Measurements from ENCODE around the gene ERICH6B.

ERICH6B gene

DNA sequence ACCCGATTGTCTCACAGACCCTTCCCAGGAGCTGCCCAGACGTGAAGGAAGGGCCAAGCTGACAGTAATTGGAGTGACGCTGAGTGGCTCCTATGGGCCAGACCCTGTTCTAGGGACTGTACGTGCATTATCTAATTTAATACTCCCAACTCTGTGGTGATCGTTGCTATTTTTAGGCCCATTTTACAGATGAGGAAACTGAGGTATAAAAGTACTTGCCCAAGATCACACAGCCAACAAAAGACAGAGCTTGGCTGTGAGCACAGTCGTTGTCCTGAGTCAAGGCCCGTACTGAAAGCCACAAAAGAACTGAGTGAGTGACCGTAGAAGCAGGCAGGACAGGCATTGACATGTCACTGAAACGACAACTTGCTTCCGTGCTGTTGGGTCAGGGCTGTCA, 74.7 kb downstream of the ERICH6B start:
- DNase-seq = no peak

DNA sequence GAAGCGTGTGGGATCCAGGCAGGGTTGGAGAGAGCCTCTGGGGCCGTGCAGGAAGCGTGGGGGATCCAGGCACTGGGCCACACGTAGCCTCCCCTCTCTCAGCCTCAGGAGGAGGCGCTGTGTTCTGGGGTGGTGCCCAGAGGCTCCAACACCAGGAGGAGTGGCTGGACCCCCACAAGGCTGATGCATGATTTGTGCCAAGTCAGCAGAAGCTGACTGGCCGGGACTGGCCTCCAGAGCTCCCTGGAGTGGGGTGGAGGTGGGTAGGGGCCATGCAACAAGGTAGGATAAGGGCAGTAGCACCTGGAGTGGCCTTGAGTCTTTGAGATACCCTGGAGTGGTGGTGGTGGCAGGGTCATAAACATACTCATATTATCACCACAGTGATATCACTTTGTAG, 75.3 kb downstream of the ERICH6B start:
- DNase-seq = no peak

- DNase-seq = no peak
Observed at GRCh38 chr13:45538382-45538781, 77.2 kb downstream of the ERICH6B start.

DNA sequence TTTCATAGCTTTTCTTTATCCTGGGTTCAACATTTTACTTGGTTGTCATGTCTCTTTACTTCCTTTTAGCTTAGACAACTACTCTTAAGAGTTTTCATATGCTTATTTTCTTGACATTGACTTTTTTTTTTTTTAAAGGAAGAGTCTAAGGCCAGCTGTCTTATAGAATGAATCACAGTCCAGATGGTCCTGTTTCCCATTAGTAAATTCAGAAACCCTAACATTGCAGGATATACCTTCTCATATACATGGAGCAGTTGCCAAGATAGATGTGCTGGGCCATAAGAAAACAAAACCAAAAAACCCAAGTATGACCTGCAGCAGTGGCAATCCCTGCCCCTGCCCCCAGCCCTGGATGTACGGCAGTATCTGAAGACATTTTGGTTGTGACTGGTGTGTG, 78.0 kb downstream of the ERICH6B start:
- DNase-seq = no peak

DNA sequence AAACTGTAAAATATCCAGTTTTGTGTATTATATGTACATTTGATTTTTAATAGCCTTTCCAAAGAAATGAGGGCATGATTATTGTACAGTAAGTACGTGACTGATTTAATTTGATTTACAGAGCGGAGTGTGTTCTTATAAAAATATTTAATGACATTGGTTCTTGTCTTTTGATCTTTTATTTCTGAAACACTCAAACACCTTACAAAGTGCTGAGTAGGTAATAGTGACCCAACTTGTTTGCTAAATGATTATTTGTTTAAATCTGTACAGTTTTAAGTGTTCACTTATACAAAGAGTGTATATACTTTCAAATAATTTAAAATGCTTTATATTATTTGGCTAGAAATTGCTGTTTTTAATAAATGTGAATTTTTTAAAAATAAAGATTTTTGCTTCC, 79.3 kb downstream of the ERICH6B start:
- DNase-seq = no peak

GRCh38 chr13:45534604-45535003, 80.9 kb downstream of the ERICH6B start:
- DNase-seq = no peak

DNA sequence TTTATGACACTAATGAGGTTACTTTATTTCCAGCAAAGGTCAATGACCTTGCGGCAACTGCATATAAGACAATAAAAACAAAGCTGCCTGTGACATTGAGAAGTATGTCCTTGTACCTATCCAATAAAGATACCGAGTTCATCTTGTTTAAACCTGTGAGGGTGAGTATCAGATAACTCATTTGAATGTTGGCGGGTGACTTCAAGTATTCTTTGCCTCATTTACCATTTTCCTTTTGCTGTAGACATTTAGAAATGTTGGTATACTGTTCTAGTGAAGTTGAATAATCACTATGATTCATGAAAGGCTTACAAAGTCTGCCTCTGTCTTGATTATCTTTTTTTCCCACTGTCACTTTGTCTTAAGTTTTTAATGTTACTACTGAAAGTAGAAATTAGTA, 85.8 kb downstream of the ERICH6B start:
- no peak for DNase-seq

DNA sequence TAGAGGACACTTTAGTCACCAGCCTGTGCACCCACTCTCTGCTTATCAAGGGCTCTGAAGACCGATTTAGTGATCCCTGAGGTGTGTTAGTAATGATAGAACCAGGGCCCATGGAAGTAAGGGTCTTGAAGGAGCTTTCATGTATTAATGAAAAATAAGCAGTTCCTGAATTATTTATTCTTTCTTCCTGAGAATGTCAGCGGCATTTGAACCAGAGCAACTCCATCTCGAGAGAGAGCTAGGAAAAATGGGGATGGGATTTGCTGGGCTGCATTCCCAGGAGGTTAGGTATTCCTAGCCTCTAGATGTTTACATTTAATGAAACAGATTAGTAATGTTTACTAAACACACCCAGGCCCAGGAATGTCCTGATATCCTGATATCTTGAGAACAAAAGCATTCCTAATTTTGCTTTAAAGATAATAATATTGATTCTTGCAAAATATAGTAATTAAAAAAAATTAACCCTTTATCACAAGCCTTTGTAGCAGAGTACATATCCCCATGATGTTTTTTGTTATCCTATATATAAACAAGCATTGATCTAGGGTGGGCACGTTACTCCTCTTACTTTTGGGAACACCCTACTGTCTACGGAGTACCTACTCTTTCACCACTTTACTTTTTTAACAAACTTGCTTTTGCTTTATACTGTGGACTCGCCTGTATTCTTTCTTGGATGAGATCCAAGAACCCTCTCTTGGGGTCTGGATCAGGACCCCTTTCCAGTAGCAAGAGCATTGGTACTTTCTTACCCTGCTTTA, 87.7 kb downstream of the ERICH6B start:
- DNase-seq = no peak

DNA sequence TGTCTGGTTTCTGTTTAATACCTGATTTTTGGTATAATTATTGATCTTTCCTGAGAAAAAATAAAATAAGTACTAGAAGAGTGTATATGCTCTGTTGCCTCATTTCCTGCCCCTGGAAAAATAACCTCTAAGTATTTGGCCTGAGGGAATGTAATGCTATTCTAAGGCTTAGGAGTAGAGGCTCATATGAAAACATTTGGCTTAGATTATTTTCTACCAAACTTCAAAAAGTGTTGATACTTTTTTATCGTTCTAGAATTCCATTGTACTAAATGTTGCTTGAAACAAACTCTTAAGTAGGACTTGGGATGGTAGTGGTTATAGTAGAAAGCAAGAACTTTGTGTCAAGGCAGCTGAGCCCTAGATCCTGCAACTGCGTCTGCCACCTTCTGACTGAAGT, 93.0 kb downstream of the ERICH6B start:
- DNase-seq = no peak

DNA sequence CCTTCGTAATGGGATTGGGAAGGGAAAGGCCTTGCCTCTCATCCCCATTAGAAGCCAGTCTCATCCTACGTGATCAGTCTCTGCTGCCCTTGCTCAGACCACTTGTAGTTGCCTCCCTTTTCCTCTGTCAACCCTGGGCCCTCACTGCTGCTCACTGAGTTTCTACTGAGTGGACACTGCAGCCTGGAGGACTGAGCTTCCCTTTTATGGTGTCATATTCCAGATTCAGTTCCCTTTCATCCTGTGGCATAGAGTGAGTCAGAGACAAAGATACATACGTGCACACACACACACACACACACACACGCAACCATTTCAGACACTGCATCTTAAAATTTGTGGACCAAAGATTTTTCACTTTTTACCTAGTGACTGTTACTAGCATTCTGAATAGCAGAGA, 94.2 kb downstream of the ERICH6B start:
- DNase-seq = no peak

DNA sequence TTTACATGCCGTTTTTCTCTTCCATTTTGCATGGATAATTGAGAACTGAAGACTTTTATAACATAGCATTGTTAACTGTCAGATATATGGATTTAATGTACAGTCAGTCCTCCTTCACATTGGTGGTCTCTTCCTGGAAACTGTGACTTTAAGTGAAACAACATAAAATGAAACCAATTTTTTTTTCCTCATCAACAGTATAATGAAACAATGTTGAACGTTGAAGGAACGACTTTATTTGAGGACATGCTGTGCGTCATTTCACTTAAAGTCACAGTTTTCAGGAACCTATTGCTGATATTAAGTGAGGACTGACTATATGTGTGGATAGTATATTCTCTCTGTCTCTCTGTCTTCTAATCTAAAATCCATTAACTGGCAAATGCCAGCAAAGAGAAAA, 96.0 kb downstream of the ERICH6B start:
- peak in 1 of 5 donors; percentile 58 for DNase-seq

DNA sequence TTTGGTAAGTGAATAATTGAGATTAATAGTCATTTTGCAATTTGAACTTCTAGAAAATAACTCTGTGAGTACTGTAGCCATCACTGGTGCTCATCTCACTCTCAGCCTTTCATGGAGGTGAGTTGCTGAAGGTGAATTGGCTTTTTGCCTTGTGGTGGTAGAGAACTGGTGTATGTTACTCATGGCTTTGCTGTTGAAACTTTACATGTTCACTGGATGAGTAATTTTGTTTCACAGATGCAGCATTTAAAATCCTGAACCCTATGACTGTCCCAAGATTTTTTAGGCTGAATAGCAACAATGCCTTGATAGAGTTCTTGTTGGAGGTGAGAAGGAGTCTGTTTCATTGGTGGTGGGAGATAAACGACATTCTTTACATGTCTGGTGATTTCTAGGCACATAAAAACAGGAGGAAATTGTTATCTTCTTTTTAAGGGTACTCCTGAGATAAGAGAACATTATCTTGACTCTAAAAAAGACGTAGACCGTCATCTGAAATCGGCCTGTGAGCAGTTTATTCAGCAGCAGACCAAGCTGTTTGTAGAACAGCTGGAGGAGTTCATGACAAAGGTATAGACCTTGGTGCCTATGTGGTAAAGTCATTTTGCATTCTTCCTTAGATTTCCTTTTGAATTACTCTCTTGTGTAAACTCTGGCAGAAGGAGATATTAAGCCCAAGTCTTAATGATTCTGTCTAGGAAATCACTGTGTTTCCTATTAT, 96.9 kb downstream of the ERICH6B start:
- DNase-seq = peak in 1 of 5 donors; percentile 45

DNA sequence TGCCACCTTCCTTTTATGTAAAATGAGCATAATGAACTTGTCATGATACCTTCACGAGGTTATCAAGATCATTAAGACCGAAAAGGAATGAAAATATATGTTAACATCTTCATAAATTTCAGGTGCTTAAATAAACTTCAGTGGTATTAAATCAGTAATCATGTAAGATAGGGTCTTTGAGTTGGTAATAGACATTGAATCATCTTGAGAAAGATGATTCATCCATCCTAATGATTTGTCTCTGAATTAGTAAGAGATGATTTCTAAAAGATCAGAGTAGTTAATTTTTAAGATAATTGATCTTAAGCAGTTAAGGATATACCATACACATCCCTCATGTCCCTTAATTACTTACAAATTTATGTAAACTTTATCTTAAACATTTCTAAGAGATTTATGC, 98.8 kb downstream of the ERICH6B start:
- DNase-seq = no peak

DNA sequence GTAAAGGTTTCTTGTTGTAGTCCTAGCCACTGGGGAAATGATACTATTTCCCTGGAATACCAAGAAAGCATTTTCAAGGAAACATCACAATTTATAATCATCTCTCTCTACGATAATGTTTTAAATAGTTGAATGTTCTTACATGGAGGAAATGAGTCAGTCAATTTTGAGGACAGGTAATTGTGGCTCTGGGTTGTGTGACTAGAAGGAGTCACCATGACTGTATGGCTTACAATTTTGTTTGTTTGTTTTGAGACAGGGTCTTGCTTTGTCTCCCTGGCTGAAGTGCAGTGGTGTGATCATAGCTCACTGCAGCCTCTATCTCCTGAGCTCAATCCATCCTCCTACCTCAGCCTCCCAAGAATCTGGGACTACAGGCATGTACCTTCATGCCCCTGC, 103.4 kb downstream of the ERICH6B start:
- DNase-seq = no peak

DNA sequence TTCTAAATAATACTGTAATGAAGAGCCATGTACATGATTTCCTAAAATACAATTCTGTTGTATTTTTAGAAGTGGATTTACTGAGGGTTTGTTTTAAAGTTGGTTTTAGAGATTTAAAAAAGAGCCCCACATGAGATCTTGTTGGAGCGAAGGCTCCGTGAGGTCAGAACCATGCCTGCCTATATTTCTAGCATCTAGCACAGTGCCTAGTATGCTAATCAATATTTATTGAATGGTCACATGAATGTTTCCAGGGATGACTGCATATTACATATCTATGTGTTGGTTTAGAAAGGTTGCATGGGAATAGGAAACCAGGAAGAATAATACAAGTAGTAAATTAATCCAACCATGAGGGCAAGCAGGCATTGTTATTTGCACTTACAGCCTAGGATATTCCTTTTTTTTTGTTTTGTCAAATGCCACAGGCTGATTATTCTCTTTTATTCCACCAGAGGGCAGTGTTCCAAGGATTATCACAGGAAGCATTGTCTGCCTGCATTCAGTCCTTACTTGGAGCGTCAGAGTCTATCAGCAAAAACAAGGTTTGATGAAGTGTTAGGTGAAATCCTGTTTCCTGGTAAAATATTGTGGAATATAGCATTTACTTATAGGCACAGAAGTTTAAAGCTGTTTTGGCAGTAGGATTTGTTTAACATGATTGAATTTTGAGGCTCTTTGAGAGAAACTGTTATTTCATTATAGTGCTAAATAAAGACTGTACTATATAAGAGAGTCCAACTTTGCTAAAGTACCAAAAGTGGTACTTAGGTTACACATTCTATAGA, 104.0 kb downstream of the ERICH6B start:
- peak in 2 of 5 donors; percentile 30 to 61 for DNase-seq

DNA sequence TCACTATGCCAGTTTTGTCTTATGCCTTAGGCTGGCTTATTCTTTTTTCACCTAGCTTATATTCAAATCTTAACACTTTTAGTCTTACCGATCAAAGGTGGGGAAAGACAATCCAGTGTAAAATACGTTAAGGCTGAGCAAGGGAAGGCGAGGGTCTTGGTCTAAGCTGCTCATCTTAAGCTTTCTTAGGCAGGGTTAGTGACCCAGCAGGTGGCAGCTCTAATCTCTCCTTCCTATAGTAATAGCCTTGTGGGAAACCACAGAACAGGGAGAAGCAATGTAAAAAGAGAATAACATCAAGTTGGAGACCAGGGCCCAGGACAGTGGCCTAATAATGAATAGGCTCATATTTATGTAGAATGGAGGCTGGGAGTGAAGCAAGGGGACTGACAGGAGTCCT, 104.9 kb downstream of the ERICH6B start:
- DNase-seq = no peak

- DNase-seq = no peak
Observed at GRCh38 chr13:45508776-45509175, 106.8 kb downstream of the ERICH6B start.

GRCh38 chr13:45506811-45507210, 108.7 kb downstream of the ERICH6B start:
- no peak for DNase-seq

GRCh38 chr13:45503658-45504057, 111.9 kb downstream of the ERICH6B start:
- no peak for DNase-seq

- no peak for DNase-seq
Observed at GRCh38 chr13:45501175-45501526, 114.4 kb downstream of the ERICH6B start.

DNA sequence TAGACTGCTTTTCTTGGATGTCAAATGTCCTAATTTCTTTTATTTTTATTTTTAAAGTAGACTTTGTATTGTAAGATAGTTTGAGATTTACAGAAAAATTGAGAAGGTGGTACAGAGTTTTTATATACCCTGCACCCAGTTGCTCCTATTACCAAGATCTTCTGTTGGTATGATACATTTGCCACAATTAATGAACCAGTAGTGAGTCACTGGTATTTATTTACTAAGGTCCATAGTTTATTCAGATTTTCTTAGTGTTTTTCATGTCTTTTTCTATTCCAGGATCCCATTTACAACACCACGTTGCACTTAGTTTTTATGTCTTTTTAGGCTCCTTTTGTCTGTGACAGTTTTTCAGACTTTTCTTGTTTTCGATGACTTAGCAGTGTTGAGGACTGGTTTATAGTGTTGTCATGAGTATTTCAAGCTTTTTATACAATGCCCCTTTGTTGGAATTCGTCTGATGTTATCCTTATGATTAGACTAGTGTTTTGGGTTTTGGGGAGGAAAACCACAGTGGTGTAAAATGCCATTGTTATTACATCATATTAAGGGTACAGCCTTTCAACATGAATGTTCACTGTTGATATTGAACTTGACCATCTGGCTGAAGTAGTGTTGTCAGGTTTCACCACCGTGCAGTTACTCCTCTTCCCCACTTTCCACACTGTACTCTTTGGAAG, 114.9 kb downstream of the ERICH6B start:
- DNase-seq = no peak

- DNase-seq = no peak
Observed at GRCh38 chr13:45496942-45497341, 118.6 kb downstream of the ERICH6B start.

DNA sequence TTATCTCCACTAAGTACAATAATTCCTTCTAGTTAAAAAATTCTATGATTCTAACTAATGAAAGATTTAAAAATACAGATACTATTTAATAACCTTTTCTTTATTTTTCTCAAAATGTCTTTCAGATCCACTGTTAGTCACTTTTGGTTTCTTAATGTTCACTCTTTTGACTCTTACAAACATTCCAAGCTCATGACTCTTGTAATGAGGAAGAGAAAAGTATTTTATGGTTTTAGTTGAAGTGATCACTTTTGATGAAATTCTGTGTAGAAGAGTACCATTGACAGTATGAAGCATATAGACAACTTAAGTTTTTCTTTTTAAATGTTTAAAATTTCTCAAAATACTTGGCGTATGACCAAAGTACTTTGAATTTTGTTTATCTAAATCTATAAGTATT, 123.0 kb downstream of the ERICH6B start:
- DNase-seq = no peak
